CD4-positive, alpha-beta T cell (primary cell): ENCODE results near the gene SUPT7L. TPM values are rescaled to one million over a fixed set of nuclear protein-coding genes. Genes with fewer than 3 reads are reported as not detected.

Source experiments
- ATAC-seq: fragments of 200-7000 bp; cut with Tn5 transposase; one replicate; pipeline ENCODE4 v1.10.0; 2022; ENCODE audit warnings: mild to moderate bottlenecking; ENCODE audit not compliant: poor library complexity
- CTCF ChIA-PET: fragments of 350-600 bp; sonication (Branson Sonifier 250); formaldehyde crosslinking; loops from one replicate; lab custom pipeline; 2021; ENCODE audit warnings: antibody characterized with exemption, inconsistent platforms; lab: Charles Lee
- POLR2A ChIA-PET: fragments of 350-600 bp; sonication (Branson Sonifier 250); formaldehyde crosslinking; loops from one replicate; lab custom pipeline; 2021; ENCODE audit warnings: antibody characterized with exemption, inconsistent platforms; lab: Charles Lee
- DNase-seq, 14 experiments: peaks; one replicate each; pipeline ENCODE4 v3.0.0-alpha.2; 2013 to 2020; ENCODE audit warnings: mixed read lengths in 2 of 14
- H3K27ac ChIP-seq, 2 donors: one replicate each; pipeline versions ENCODE4 v1.5.1 to v1.7.0; 2013; ENCODE audit warnings: low read length in 2 of 2, low read depth in 1 of 2, mild to moderate bottlenecking in 1 of 2
- H3K27me3 ChIP-seq, 2 experiments: 1 replicate in 1 of 2; 2 replicates in 1 of 2; pipeline versions ENCODE4 v1.6.1 to v1.7.0; 2013; ENCODE audit warnings: low read length in 2 of 2, control low read depth in 1 of 2, mild to moderate bottlenecking in 1 of 2, moderate library complexity in 1 of 2; ENCODE audit not compliant: insufficient read depth in 2 of 2, control insufficient read depth in 1 of 2
- H3K36me3 ChIP-seq: one replicate; pipeline ENCODE4 v1.6.1; 2013; ENCODE audit warnings: low read length, control low read depth; ENCODE audit not compliant: insufficient read depth
- H3K4me1 ChIP-seq: one replicate; pipeline ENCODE4 v1.6.1; 2013; ENCODE audit warnings: low read length, control low read depth; ENCODE audit not compliant: insufficient read depth
- H3K4me3 ChIP-seq: one replicate; pipeline ENCODE4 v1.5.1; 2013; ENCODE audit warnings: mild to moderate bottlenecking, low read length, moderate library complexity
- H3K9me3 ChIP-seq, 2 experiments: 1 replicate in 1 of 2; 2 replicates in 1 of 2; pipeline versions ENCODE4 v1.6.1 to v1.7.0; 2013; ENCODE audit warnings: low read length in 2 of 2, mild to moderate bottlenecking in 2 of 2, control low read depth in 1 of 2, moderate library complexity in 1 of 2; ENCODE audit not compliant: control insufficient read depth in 1 of 2, insufficient read depth in 1 of 2
- H3K27ac Mint-ChIP-seq: one replicate; pipeline ENCODE4 v1.8.0; 2020; ENCODE audit warnings: mixed read lengths
- H3K27me3 Mint-ChIP-seq: one replicate; pipeline ENCODE4 v1.8.0; 2021; ENCODE audit warnings: mixed read lengths
- H3K36me3 Mint-ChIP-seq: one replicate; pipeline ENCODE4 v1.8.0; 2021; ENCODE audit warnings: low read depth, mixed read lengths
- H3K4me1 Mint-ChIP-seq: one replicate; pipeline ENCODE4 v1.8.0; 2021; ENCODE audit warnings: low read depth, mixed read lengths
- H3K4me3 Mint-ChIP-seq: one replicate; pipeline ENCODE4 v1.8.0; 2020; ENCODE audit warnings: mild to moderate bottlenecking, mixed read lengths
- H3K9me3 Mint-ChIP-seq: one replicate; pipeline ENCODE4 v1.8.0; 2020; ENCODE audit warnings: mixed read lengths
- intact Hi-C, 2 experiments: fragments of 100-400 bp; cut with DNase I in 1 of 2; cut with micrococcal nuclease in 1 of 2; formaldehyde crosslinking; loops; one replicate each; pipeline versions ENCODE4 v1.15.1 to v1.9.0; 2023 to 2025; cut with DNase I, micrococcal nuclease
- total RNA-seq, 174 experiments: library from RNA in 2 of 174; stranded (reverse) in 2 of 174; gene quantifications; one replicate each; pipeline ENCODE4 v1.2.3 and lab custom pipeline; 2021 to 2026
- TF ChIP-seq, protein P1 (sequence below): fragments of 200-600 bp; IDR thresholded peaks from one replicate; pipeline ENCODE4 v1.8.0; 2022; ENCODE audit warnings: antibody characterized with exemption, mild to moderate bottlenecking

The SUPT7L gene
- total RNA-seq, 2 experiments from 2014 or later = 48.5 to 52.2 TPM

- TF ChIP-seq, protein P1, sequence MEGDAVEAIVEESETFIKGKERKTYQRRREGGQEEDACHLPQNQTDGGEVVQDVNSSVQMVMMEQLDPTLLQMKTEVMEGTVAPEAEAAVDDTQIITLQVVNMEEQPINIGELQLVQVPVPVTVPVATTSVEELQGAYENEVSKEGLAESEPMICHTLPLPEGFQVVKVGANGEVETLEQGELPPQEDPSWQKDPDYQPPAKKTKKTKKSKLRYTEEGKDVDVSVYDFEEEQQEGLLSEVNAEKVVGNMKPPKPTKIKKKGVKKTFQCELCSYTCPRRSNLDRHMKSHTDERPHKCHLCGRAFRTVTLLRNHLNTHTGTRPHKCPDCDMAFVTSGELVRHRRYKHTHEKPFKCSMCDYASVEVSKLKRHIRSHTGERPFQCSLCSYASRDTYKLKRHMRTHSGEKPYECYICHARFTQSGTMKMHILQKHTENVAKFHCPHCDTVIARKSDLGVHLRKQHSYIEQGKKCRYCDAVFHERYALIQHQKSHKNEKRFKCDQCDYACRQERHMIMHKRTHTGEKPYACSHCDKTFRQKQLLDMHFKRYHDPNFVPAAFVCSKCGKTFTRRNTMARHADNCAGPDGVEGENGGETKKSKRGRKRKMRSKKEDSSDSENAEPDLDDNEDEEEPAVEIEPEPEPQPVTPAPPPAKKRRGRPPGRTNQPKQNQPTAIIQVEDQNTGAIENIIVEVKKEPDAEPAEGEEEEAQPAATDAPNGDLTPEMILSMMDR = no peak
Observed at GRCh38 chr2:27709326-27709725, 45.9 kb upstream of the SUPT7L start.

GRCh38 chr2:27708666-27709065 is 45.3 kb upstream of the SUPT7L start:
- Histone ChIP-seq H3K27ac (no peak overlapping the region), H3K27me3 (no peaks in the 10 kb centered on the region), H3K36me3 (no peaks in the 10 kb centered on the region), H3K9me3 (no peaks in the 10 kb centered on the region), H3K4me1 (peaks cover 3% of the 10 kb centered on the region), H3K4me3 (no peak overlapping the region)
- no peaks in the 10 kb centered on the region for H3K27me3 Mint-ChIP-seq
- no peak for ATAC-seq
- no peak for DNase-seq
- intact Hi-C loops = no loop called here
- H3K4me3 Mint-ChIP-seq = no peak overlapping the region
- TF ChIP-seq, protein P1 = no peak
- H3K36me3 Mint-ChIP-seq = no peaks in the 10 kb centered on the region
- H3K4me1 Mint-ChIP-seq = no peaks in the 10 kb centered on the region
- POLR2A ChIA-PET = no interaction called here
- H3K9me3 Mint-ChIP-seq = no peaks in the 10 kb centered on the region
- CTCF ChIA-PET = interaction anchor here (1.1 kb wide), 1 partner anchor 15 kb away, joined by 3 read pairs; no protein-coding TSS in a partner anchor
- H3K27ac Mint-ChIP-seq = no peak overlapping the region

More at GRCh38 chr2:27709326-27709725, 45.9 kb upstream of the SUPT7L start:
- H3K27me3 ChIP-seq = no peaks in the 10 kb centered on the region
- H3K4me3 Mint-ChIP-seq = no peak overlapping the region
- POLR2A ChIA-PET = no interaction called here
- H3K27ac Mint-ChIP-seq = no peak overlapping the region
- ATAC-seq = no peak
- DNase-seq = no peak
- intact Hi-C loops = no loop called here
- H3K36me3 Mint-ChIP-seq = no peaks in the 10 kb centered on the region
- H3K4me3 ChIP-seq = no peak overlapping the region
- H3K27ac ChIP-seq = no peak overlapping the region
- H3K9me3 ChIP-seq = no peaks in the 10 kb centered on the region
- H3K9me3 Mint-ChIP-seq = no peaks in the 10 kb centered on the region
- peaks cover 2% of the 10 kb centered on the region for H3K4me1 Mint-ChIP-seq
- CTCF ChIA-PET = no interaction called here
- H3K27me3 Mint-ChIP-seq = no peaks in the 10 kb centered on the region
- no peaks in the 10 kb centered on the region for H3K36me3 ChIP-seq
- no peaks in the 10 kb centered on the region for H3K4me1 ChIP-seq

DNA sequence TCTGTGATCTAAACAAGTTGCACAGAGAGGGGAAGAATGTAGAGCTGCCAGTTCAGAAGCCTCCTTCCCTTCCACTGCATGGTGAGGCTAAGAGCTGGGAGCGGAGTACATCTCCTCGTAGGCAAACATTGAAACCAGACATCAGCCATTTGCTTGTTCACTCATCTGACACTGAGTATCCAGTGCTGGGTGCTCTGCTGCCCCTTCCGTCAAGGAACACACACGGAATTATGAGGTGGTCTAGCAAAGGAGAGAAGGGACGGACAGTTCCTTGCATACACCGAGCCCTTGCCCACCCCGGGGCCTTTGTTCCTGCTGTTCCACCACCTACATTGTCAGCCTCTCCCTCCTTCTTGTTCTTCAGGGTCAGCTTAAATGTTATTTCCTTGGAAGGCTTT is 44.8 kb upstream of the SUPT7L start:
- H3K9me3 Mint-ChIP-seq = no peaks in the 10 kb centered on the region
- no peak overlapping the region for H3K27ac ChIP-seq
- no peaks in the 10 kb centered on the region for H3K9me3 ChIP-seq
- H3K4me1 ChIP-seq = peaks cover 7% of the 10 kb centered on the region
- no peak overlapping the region for H3K4me3 ChIP-seq
- no peak for ATAC-seq
- no peaks in the 10 kb centered on the region for H3K27me3 ChIP-seq
- H3K4me1 Mint-ChIP-seq = no peaks in the 10 kb centered on the region
- CTCF ChIA-PET = interaction anchor here (1.1 kb wide), 1 partner anchor 15 kb away, joined by 3 read pairs; no protein-coding TSS in a partner anchor
- no peak overlapping the region for H3K27ac Mint-ChIP-seq
- TF ChIP-seq, protein P1 = no peak
- DNase-seq = no peak
- H3K36me3 Mint-ChIP-seq = no peaks in the 10 kb centered on the region
- POLR2A ChIA-PET = no interaction called here
- H3K4me3 Mint-ChIP-seq = no peak overlapping the region
- no peaks in the 10 kb centered on the region for H3K27me3 Mint-ChIP-seq
- no peaks in the 10 kb centered on the region for H3K36me3 ChIP-seq
- intact Hi-C loops = no loop called here
